RWPE2 (cell line): Measurements from ENCODE around the gene FHIT.

Source experiments
- ATAC-seq: fragments of 200-7000 bp; cut with Tn5 transposase; 3 replicates; pipeline ENCODE4 v1.9.1; 2021; ENCODE audit warnings: low read depth
- DNase-seq: peaks from one replicate; pipeline ENCODE4 v3.0.0-alpha.2; 2020; ENCODE audit warnings: low spot score
- H3K27ac ChIP-seq: fragments of 450-650 bp; 2 replicates; pipeline ENCODE4 v1.5.1; 2017; ENCODE audit warnings: mild to moderate bottlenecking; ENCODE audit not compliant: poor library complexity, severe bottlenecking
- H3K27me3 ChIP-seq: fragments of 250-450 bp; sonication (Bioruptor Pico); 2 replicates; pipeline ENCODE4 v1.5.1; 2021; ENCODE audit warnings: mild to moderate bottlenecking, moderate library complexity; ENCODE audit not compliant: insufficient read depth, poor library complexity, severe bottlenecking
- H3K36me3 ChIP-seq: fragments of 250-450 bp; sonication (Bioruptor Pico); 2 replicates; pipeline ENCODE4 v1.5.1; 2020; ENCODE audit warnings: low read depth, mild to moderate bottlenecking, moderate library complexity
- H3K4me1 ChIP-seq: fragments of 250-450 bp; sonication (Bioruptor Pico); 2 replicates; pipeline ENCODE4 v1.5.1; 2021; ENCODE audit warnings: mild to moderate bottlenecking, moderate library complexity; ENCODE audit not compliant: insufficient read depth, poor library complexity, severe bottlenecking
- H3K4me3 ChIP-seq: fragments of 250-450 bp; sonication (Bioruptor Pico); 2 replicates; pipeline ENCODE4 v1.5.1; 2021; ENCODE audit warnings: mild to moderate bottlenecking, moderate library complexity; ENCODE audit not compliant: severe bottlenecking
- H3K9me3 ChIP-seq: fragments of 250-450 bp; sonication (Bioruptor Pico); 2 replicates; pipeline ENCODE4 v1.5.1; 2021; ENCODE audit warnings: mild to moderate bottlenecking, moderate library complexity; ENCODE audit not compliant: severe bottlenecking
- TF ChIP-seq, protein P1 (sequence below): fragments of 450-650 bp; IDR thresholded peaks from one replicate; pipeline ENCODE4 v1.5.1; 2017; ENCODE audit warnings: mild to moderate bottlenecking, moderate library complexity; ENCODE audit not compliant: poor library complexity, severe bottlenecking

Gene FHIT

DNA sequence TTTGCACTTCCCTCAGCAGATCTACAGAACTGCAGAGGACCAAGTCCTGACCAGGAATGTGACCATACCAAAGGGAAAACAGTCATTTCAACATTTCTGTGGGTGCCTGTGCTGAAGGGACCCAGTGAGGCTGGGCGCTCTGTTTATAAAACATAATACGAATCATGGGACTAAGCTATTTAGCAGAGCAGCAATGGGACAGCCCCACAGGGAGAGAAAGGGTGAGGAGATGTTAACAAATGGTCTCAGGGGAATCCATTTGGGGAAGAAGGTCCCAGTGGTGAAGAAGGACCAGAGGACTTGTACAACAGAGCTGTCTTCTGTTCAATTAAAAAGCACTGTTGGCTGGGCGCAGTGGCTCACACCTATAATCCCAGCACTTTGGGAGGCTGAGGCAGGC is 1025.4 kb downstream of the FHIT start:
- no peak for ATAC-seq
- no peak for DNase-seq
- TF ChIP-seq, protein P1, sequence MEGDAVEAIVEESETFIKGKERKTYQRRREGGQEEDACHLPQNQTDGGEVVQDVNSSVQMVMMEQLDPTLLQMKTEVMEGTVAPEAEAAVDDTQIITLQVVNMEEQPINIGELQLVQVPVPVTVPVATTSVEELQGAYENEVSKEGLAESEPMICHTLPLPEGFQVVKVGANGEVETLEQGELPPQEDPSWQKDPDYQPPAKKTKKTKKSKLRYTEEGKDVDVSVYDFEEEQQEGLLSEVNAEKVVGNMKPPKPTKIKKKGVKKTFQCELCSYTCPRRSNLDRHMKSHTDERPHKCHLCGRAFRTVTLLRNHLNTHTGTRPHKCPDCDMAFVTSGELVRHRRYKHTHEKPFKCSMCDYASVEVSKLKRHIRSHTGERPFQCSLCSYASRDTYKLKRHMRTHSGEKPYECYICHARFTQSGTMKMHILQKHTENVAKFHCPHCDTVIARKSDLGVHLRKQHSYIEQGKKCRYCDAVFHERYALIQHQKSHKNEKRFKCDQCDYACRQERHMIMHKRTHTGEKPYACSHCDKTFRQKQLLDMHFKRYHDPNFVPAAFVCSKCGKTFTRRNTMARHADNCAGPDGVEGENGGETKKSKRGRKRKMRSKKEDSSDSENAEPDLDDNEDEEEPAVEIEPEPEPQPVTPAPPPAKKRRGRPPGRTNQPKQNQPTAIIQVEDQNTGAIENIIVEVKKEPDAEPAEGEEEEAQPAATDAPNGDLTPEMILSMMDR = no peak
- no peaks in the 10 kb centered on the region for H3K27me3 ChIP-seq
- no peaks in the 10 kb centered on the region for H3K9me3 ChIP-seq
- H3K4me3 ChIP-seq = no peak overlapping the region
- no peak overlapping the region for H3K27ac ChIP-seq
- H3K4me1 ChIP-seq = no peaks in the 10 kb centered on the region
- no peaks in the 10 kb centered on the region for H3K36me3 ChIP-seq

DNA sequence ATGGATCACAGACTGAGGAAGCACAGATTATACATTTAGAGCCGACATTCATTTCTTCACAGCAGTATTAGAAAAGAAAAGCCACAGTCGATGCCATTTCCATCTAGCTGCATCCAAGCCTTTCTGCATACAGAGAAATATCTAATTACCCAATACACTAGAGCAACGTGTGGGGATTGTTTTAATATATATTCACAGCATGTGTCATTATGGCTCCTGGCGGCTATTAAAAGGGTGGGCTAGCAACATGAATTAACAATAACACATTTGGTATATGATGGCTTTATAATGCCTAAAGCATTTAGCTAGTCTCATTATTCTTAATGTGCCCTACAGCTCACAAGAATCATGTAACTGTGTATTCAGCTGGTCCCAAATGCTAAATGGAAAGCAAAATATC is 1030.5 kb downstream of the FHIT start:
- TF ChIP-seq, protein P1 = no peak
- no peak overlapping the region for H3K27ac ChIP-seq
- no peaks in the 10 kb centered on the region for H3K4me1 ChIP-seq
- no peaks in the 10 kb centered on the region for H3K27me3 ChIP-seq
- no peak for ATAC-seq
- DNase-seq = no peak
- H3K4me3 ChIP-seq = no peak overlapping the region
- no peaks in the 10 kb centered on the region for H3K36me3 ChIP-seq
- H3K9me3 ChIP-seq = no peaks in the 10 kb centered on the region

DNA sequence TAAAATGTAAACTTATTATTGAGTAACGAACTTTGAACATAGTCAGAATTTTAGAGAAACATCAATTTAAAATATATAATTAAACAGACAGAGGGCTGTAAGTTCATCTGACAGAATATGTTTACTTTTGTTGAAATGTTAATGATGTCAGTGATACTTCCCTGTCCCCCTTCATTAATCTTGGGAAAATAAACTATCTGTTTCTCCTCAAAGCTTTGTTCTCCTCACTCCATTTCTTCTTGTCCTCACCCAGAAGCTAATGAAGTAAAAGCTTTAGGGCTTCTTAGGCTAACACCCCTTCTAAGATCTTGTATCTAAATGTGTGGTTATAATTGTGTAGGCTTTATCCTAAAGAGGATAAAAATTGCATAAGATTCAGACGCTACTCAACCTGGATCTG is 1031.8 kb downstream of the FHIT start:
- Histone ChIP-seq H3K27me3 (no peaks in the 10 kb centered on the region), H3K4me1 (no peaks in the 10 kb centered on the region), H3K36me3 (no peaks in the 10 kb centered on the region), H3K9me3 (no peaks in the 10 kb centered on the region), H3K27ac (no peak overlapping the region), H3K4me3 (no peak overlapping the region)
- TF ChIP-seq, protein P1 = no peak
- DNase-seq (no peak), ATAC-seq (no peak)

DNA sequence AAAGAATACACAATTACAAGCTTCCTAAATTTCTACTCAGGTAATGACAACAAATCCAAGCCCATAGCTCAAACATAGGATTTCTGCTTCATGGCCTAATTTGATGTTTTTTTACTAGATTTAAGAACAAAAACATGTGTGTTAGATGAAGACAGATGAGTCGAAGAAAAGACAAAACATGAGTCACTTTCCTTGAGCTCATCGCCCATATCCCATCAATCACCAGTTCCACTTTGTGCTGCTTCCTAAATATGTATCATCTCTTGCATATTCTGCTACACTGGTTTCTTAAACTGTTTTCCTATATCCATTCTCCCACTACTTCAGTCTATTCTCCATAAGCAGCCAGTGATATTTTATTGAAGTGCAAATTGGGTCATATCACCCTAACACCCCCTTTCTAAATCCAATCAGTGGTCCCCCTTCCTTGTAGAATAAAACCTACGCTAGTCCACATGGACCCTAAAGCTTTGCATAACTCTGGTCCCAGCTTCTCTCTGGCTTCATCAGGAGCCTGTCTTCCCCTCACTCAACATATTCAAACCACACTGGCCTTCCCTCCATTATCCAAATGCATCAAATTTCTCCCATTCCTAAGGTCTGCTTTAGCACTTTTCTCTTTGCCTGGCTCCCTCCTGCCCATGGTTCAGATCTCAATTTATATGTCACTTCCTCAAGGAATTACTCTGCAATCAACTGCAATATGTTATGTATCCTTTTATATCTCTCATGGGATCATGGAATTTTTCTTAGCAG is 1033.9 kb downstream of the FHIT start:
- Histone ChIP-seq H3K36me3 (no peaks in the 10 kb centered on the region), H3K4me3 (no peak overlapping the region), H3K4me1 (no peaks in the 10 kb centered on the region)

More for the DNA sequence above, 1033.9 kb downstream of the FHIT start:
- Histone ChIP-seq H3K27me3 (no peaks in the 10 kb centered on the region), H3K27ac (no peak overlapping the region), H3K9me3 (no peaks in the 10 kb centered on the region)
- DNase-seq (no peak), ATAC-seq (no peak)
- TF ChIP-seq, protein P1 = no peak
